Skeletal muscle cell (primary cell): ENCODE measurements around the gene SETBP1.

Source experiments
- DNase-seq: peaks from one replicate; pipeline ENCODE4 v3.0.0-alpha.2; 2010; ENCODE audit warnings: low read depth
- H3K4me3 ChIP-seq: 2 replicates; pipeline ENCODE4 v1.5.1; 2011; ENCODE audit warnings: low read depth, mild to moderate bottlenecking, control low read depth, low read length, moderate library complexity

The SETBP1 gene

DNA sequence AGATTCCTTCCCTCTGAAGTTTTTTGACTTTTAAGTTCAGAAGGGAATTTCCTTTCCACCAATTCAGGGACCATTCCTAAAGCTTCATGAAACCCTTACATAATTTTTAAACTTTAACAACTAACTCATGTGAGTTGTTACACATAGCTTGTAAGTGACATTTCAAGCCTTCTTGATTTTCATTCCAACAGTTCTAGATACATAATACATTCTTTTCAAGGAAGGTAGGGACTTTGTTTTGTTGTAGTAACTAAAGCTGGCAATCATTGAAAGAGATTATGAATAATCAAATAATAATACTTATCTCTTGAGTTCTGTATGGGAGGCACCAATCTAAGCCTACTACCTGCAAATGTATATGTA lies 45.4 kb downstream of the SETBP1 start:
- no peak overlapping the region for H3K4me3 ChIP-seq

DNA sequence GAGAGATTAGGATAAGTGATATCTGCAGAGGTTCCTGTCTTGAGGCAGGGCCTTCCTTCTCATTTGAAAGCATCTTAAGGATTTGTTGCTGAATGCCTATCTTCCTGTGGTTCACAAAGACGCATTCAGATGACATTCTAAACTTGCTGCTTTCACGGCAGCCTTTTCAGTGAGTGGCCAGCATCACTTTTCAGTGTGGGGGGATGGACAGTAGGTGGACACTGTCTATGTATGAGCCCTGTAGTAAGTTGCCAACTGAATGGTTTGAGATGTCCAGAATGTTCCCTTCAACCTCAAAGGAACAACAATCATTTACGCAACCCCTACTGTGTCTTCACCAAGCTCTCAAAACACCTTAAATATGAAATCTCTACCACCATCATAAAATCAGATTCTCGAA lies 46.6 kb downstream of the SETBP1 start:
- DNase-seq: no peak

More for the DNA sequence above, 45.4 kb downstream of the SETBP1 start:
- DNase-seq: no peak

DNA sequence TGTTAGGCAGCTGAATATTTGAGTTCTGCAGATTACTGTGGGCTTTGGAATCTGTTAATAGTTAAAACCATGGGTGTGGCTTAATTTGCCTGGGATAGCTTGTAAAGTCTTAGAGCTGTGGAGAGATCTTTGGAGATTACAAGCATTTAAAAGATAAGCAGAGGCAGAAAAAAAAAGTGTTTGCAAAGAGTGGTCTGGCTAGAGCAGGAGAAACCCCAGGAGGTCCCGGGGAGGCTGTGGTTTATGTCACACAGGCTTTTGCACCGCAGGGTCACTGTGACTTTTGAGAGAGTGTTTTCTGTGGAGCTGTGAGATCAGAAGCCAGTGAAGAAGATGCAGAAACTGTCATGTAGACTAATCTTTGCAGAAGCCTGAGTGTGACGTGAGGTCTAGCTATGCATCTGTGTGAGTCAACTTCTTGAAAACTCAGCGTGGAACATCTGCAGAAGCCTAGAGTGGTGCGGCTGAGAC lies 49.0 kb downstream of the SETBP1 start:
- DNase-seq: peak; percentile 59

More for the DNA sequence above, 46.6 kb downstream of the SETBP1 start:
- no peak overlapping the region for H3K4me3 ChIP-seq

DNA sequence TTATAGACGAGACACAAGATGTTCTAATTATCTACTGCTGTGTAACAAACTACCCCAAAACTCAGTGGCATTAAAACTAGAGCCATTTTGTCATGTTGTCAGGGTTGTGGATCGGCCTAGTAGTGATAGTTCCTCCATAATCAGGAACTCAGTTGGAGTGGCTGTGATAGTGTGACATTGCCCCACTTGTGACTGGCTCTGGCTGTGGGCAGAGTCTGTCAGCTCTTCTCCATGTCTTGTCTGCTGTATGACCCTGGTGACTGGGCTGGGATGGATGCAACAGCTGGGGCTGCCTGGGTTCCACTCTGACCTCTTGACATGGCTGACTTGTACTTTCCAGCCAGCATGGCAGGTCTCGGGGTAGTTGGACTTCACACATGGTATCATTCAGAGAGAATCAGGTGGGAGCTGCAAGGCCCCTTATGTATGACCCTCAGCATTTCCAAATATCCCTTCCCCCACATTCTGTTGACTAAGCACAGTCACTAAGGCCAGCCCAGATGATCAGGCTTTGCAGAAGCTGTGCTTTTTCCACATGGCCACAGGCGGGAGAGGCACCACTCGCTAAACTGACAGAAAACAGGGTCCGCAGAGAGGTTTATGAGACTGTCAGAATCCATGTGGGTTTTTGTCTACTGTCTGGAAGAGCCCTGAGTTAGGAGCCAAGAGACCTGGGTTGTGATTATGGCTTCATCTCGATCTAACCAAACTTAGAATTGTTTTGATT lies 50.3 kb downstream of the SETBP1 start:
- no peak for DNase-seq

More for the DNA sequence above, 49.0 kb downstream of the SETBP1 start:
- H3K4me3 ChIP-seq: no peak overlapping the region

DNA sequence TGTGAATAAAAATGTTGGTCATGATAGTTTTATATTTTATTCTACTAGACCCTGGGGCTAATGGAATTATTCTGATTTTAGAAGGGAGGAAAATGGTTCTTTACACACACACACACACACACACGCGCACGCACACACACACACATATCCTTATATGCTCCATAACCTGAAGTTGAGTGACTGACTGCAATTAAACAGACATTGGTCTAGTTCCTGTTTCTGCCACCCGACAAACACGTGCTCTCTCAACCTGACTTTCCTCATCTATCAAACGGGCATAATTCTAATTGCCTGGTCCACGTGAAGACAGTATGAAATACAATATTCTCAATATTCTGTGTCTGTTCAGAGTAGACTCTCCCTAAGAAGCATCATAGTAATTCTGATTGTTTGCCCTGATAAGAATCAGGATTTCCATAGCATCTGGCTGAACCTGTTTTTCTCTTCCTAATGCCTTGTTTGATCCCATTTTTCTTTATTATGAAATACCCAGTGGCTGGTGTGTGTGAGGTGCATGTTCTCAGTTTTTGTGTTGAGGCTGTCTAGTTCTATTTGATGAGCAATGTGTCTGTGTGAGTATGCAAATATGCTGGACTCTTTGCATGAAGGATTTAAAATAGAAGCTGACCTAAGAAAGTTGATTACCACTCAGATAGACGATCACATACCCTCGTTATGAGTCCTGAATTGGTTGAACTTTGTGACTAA lies 51.0 kb downstream of the SETBP1 start:
- H3K4me3 ChIP-seq: no peak overlapping the region
- DNase-seq: no peak

More for the DNA sequence above, 50.3 kb downstream of the SETBP1 start:
- no peak overlapping the region for H3K4me3 ChIP-seq

DNA sequence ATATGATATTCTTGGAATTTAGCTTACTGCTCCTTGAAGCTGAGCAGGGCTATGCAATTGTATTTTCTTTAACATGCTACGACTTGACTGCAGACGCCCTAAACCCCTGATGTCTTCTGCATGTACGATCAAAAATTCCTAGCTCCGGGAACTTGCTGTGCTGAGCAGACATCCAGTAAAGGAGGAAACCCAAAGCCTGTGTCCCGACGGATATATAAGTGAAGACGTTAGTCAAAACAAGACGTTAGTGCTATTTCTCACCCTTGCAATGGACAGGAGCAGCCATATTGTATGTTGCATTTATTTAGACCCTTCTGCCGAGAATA lies 51.5 kb downstream of the SETBP1 start:
- DNase-seq: no peak
- H3K4me3 ChIP-seq: no peak overlapping the region

DNA sequence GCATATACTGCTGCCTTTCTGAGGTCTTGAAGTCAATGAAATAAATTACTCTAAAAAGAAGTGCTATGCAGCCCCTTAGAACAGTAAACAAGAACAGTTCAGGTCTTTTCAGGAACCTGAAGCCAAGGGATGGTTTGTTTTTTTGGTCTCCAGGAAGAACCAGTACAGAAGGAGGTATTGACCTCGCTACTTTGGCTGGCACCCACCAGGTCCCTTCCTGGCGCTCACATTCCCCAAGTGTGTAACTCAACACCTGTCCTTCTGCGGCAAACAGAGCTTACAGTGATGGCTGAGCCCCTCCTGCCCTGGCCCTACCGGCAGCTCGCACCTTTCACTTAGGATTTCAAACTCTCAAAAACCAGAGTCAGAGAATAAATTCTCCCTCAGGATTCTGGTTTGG lies 51.9 kb downstream of the SETBP1 start:
- no peak for DNase-seq
- H3K4me3 ChIP-seq: no peak overlapping the region

DNA sequence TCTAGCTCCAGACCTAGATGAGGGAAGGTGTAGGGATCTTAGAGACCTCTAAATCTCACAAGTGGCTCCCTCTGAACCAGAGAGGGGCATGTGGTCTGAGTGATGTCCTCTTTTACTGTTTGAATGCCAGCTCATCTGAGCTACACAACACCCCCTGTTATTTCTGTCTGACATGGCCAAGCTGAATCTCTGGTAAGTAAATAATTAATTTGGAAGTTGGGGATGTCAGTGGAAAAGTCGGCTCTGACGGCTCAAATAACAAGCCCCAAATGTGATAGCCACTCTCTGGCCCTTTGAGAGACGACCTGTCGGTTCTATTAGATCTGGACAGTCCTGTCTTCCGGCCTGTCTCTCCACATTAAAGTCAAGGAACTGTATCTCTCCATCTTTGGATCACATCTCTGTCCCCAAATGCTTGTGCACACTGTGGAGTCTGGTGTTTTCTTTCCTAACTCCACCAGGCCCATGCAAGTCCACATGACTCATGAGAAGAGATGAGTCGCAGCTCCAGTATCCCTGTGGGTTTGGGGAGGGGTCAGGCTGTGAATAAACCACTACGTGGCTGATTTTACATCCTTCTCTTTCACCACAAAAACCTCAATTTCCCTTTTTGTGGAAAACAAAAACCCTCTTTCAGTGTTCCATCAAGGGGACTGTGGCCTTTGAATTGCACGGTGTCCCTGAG lies 52.5 kb downstream of the SETBP1 start:
- peak; percentile 78 for DNase-seq
- no peak overlapping the region for H3K4me3 ChIP-seq

DNA sequence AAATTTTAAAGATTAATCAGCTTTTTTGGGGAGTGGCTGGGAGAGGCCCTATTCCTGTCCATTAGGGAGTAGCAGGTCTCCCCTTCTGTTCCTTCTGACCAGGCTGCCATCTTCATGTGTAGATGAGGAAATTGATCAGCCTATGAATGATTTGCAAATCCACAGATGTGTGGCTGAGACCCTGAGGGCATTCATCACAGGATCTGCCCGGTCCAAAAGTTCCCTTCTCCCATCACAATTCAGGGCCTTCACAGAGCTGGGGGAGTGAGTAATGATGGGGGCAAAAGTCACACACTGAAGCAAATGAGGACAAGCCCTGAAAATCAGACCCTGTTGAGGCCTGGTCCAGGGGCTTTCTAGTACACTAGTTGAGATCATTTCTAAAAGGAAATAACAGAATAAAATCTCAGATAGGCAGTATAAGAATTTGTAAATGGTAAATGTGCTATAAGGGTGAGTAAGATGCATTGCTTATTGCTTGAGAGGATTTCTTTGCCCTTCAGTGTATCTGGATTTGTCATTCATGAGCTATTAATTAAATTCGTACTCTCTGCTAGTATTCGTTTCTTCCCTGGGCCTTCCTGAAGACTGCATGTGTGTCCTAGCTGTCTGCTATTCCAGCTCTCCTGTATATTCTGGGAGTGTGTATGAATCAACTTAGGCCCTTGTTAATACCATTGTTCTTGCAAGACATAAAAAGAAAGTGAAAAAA lies 53.2 kb downstream of the SETBP1 start:
- no peak for DNase-seq
- no peak overlapping the region for H3K4me3 ChIP-seq

DNA sequence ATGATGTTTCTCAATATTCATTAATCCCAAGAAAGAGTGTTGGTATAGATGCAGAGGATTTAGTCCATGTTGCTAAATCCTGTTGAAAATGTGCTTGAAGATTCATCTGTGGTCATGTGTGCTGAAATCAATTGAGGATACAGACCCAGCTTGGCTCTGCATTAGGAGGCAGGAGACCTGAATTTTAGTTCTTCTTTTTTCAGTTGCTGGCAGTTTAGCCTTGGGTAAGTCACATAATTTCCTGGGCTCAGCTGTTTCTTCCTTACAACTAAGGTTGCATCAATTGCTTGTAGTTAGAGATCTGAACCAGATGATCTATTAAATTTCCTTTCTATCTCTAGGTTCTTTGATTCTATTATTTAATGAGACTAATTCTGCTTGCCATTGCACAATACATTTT lies 54.4 kb downstream of the SETBP1 start:
- no peak overlapping the region for H3K4me3 ChIP-seq
- no peak for DNase-seq

DNA sequence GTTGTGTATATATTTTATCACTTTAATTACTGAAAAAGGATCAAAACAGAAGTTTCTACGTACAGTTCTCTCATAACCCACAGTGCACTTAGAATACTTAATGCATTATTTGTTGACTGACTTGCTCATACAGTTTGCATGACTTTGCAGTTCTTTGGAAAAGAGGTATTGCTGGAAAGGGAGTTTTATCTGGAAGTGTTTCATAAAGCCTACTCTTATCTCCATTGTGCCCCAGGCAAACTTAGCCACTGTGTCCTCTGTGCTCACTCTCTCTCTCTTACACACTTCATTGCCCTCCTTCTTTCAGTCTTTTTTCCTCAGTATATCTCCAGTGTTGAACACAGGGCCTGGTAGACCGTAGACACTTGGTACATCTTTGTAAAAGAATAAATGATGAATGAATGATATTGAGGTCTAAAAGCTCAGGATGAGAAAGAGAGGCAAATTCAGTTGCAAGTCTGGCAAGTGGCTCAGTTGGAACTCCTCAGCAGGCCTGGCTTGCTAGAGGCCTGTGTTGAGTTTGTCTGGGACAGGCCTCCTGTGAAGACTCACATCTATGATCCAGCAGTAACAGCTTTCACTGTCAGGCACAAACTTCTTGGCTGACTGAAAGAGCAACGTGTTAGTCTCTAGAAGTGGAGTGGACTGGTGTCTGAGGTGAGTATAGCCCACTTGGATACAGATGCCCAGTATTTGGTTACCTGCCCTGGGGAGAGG lies 56.1 kb downstream of the SETBP1 start:
- no peak for DNase-seq

DNA sequence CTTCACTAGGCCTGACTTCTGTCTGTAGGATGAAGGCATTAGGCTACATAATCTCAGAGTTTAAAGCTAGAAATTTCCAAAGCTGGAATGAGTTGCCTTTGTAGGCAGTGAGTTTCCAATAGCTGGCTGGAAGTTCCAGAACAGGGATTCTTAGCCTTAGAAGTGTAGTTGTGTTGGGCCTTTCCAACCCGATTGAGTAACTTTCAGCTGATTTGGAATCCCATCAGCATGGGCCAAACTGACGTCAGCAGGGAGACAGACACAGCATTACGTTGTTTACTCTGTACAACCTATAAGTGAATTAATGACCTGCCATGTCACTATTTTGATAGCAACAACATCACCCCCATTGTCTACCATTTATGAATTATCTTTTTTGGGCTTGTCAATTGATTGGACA lies 56.9 kb downstream of the SETBP1 start:
- no peak for DNase-seq
- H3K4me3 ChIP-seq: no peak overlapping the region

More for the DNA sequence above, 56.1 kb downstream of the SETBP1 start:
- H3K4me3 ChIP-seq: no peak overlapping the region

DNA sequence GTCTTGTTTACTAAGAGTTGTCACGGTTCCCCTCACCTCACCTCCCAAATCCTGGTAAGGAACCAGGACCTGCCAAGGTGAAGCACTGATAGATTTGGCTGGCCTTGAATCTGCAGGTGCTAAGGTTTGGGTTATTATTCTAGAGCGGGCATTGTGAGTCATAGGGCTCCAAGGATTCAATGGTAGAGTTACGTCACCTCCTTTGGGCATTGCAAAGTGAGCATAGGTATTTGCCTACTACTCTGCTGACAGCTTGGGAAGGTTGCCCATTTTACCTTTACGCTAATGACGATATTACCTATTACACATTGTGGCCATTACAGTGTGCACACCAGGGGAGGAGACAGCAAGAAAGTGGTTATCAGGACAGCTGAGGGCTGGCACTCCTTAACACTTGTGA lies 59.3 kb downstream of the SETBP1 start:
- DNase-seq: no peak
- no peak overlapping the region for H3K4me3 ChIP-seq

DNA sequence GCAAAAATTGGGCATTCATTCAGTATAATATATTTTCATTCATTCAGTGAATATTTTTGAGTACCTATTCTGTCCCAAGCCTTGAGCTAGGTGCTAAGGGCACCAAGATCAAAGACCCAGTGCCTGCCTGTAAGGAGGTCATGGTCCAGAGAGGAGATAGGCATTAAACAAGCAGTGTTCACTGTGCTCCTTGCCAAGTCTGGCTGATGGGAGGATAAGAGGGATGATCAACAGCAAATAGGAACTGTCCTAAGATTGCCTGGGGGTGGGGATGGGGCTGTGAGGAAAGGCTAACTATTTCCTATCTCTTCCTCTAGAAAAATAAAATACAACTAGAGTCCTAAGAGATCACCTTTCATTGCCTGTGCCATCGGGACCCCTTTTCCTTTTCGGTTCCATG lies 60.4 kb downstream of the SETBP1 start:
- DNase-seq: no peak
- H3K4me3 ChIP-seq: no peak overlapping the region

DNA sequence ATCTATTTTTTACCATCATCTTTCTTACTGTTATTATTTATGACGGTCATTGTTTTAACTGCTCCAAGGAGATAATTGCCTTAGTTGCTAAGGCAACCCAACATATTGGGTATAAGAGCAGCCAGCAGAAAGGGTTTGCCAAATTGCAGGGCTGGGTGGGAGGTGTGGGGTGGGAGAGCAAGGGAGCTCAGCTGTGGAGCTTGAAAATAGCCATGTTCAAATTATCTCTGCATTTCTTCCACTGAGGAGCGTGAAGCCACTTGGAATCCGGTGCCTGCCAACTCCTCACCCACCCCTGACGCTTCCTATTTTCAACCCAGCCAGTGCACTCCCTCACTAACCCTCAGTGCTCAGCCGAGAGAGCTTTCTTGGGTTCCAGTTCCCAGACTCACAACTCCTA lies 60.8 kb downstream of the SETBP1 start:
- no peak for DNase-seq
- no peak overlapping the region for H3K4me3 ChIP-seq

DNA sequence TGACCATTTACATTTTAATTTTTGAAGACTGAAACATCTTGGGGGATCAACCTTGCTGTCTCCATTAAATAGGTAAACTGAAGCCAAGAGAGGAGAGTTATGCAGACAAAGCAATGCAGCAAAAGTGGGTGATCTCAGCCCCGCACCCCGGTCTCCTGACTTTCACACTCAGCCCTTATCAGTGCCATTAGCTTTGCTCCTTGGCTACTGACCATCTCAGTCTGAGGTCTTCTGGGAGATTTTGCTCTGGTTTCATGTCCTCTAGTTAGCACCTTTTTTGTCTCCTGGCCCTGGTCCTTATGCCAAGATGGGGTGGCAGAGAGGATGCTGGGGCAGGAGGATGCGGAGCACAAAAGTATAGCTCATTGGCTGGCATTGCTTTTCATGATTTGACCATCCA lies 61.4 kb downstream of the SETBP1 start:
- no peak for DNase-seq
- H3K4me3 ChIP-seq: no peak overlapping the region

DNA sequence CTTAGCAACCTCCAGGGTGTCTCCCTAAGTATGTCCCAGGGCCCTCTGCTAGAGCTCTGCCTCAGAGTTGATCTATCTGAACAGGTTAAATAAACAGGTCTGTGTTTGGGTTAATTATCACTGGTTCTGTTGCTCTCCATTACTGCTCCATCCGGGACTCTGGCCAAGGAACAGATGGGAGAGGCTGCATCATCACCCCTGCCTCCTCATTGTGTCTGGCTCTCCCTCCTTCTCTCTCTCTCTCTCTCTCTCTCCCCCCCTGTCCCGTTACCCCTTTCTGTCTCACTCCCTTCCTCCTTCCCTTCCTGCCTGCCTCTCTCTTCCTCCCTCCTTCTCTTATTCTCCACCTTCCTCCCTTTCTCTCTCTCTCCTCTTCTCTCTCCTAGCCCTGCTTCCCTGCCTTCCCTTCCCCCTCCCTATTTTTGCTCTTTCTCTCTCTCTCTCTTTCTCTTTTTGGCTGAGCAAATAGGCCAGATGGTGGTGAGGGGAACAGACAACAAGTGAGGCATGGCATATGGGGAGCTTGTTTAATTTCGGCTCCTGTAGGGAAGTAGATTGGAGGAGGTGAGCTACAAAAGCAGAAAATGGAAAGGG lies 62.1 kb downstream of the SETBP1 start:
- no peak overlapping the region for H3K4me3 ChIP-seq
- peak; percentile 38 for DNase-seq

DNA sequence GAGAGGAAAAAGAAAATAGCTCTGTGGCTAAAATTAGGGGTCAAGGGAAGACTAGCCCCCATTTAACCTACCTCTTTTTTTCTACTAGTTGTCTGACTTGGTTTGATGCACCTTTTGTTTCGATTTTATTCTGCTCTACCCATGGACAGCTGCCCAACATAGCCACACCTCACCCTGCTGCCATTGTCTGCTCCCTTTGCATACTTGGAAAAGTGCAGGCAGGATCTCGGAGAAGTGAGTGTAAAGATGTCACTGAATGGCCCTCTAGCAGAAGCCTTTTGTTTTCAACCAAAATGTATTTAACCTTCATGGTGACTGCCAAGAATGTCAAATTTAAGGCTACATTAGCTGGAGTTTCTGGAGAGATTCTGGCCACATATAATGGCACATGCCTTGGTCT lies 62.9 kb downstream of the SETBP1 start:
- no peak for DNase-seq
- H3K4me3 ChIP-seq: no peak overlapping the region
